GM21447 (cell line): ENCODE measurements around the gene SEPTIN7.

Experiments used
- ATAC-seq: cut with Tn5 transposase; IDR thresholded peaks from one replicate; pipeline ENCODE4 v1.9.1; 2021; ENCODE audit not compliant: unreplicated experiment

Gene SEPTIN7

DNA sequence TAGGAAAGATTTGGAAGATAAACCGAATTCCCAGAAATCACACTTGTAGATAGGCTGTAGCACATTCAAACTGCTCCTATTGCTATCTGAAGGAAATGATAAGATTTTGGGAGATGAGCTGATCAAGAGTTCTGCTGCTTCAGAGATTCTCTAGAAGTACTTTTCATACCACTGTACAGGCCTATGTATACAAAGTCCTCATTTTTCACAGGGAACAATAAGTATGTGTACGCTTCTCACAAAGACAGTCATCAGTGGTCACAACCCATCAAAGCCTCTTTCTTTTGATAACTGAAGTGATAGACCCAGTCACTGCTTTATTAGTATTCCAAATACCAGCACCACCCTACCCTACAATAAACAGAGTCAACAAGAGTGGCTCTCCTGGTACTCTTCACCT lies 15.6 kb upstream of the SEPTIN7 start:
- ATAC-seq, result no peak

- no peak for ATAC-seq
Measured at GRCh38 chr7:35787925-35788324, 12.9 kb upstream of the SEPTIN7 start.

DNA sequence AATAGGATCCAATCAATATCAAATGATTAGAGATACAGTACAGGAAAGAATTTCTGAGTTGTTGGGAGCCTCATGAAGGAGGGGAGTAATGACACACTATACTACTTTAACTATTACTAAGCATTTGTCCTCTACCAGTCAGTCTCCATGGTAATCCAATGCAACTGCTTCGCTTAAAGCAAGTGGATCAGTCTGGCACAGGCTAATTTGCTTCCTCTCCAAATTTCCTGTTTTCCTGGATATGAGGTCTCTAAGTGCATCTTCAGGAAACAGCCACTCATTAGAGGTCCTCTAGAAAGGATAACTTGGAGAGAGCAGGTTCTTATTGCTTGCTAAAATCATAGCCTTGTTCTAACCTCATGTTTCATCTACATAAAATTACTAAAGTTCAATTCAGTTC lies 8.4 kb upstream of the SEPTIN7 start:
- ATAC-seq, result no peak

DNA sequence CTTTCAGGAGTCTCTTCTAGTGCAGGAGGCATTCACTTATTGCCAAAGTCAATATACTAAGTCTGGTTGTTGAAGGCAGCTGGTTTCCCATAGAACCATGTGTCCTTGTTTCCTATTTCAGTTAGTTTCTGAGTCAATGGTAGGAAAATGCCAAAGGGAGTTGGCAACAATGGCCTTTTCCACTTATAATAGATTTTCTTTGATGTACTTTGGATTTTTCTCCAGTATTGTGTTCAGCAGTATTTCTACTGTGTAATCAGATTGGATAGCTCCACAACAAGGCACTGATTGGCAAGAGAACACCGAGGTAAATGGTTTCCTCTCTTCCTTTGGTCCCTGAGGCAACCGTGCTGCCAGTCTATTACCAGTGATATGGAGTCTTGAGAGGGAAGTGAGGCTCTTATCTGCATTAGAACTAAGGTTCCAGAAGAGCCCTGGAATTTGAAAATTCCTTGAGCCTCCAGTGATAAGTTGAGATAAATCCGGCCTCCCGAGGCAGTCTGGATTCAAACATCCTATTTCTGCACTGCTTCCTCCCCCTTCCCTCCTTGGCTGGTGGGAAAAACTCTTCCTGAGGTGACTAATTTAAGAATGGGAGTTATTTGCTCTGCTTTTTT lies 7.9 kb upstream of the SEPTIN7 start:
- no peak for ATAC-seq

- no peak for ATAC-seq
Measured at GRCh38 chr7:35797311-35797710, 3.5 kb upstream of the SEPTIN7 start.

- peak; percentile 45 for ATAC-seq
Measured at GRCh38 chr7:35799846-35800717, 775 bp upstream of the SEPTIN7 start.

- ATAC-seq, result peak; percentile 36
Measured at GRCh38 chr7:35801392-35802101, 690 bp downstream of the SEPTIN7 start.

DNA sequence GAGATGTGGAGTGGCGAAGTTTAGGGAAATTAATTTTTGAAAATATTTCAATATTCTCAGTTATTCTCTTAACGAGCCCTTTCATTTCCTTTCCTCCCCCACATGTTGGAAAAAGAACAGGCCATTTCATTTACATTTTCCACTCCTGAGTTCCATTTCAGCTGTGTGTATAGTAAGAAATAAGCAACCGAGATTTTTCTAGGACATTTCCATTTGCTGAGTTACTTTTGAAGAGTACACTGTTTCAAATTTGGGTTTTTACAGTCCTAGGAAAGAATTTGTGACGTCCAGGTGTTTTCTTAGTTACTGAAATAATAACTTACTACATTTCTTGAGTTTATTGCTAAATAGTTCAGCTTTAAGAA lies 1.2 kb downstream of the SEPTIN7 start:
- no peak for ATAC-seq

GRCh38 chr7:35802649-35803048 lies 1.8 kb downstream of the SEPTIN7 start:
- no peak for ATAC-seq

- ATAC-seq, result no peak
Measured at GRCh38 chr7:35804231-35804970, 3.5 kb downstream of the SEPTIN7 start.

DNA sequence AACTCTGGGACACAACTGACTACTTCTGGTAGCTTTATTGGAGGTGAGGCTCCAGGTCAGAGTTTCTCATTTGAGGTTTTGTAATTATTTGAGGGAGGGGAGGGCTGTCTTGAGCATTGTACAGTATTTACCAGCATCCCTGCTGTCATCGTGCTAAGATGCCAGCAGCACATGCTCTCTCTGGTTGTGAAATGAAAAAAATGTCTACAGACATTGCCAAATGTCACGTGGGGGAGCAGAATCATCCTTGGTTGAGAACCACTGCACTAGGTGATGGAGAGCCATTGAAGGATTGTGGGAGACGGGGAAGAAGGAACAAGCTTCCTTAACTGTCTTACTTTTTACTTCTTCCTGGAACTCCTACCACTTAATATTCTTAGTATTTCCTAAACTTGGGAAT lies 5.0 kb downstream of the SEPTIN7 start:
- no peak for ATAC-seq

GRCh38 chr7:35816514-35816913 lies 15.7 kb downstream of the SEPTIN7 start:
- no peak for ATAC-seq

DNA sequence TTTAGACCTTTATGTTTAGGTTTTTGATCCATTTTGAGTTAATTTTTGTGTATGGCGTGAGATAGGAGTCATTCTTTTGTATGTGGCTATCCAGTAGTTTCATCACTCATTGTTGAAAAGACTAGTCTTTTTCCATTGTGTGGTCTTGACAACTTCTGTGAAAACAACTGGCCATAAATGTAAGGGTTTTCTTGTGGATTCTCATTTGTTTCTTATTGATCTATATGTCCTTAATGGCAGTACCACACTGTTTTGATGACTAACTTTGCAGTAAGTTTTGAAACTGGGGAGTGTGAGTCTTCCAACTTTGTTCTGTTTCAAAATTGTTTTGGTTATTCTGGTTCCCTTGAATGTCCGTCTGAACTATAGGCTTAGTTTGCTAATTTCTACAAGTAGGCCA lies 16.3 kb downstream of the SEPTIN7 start:
- ATAC-seq, result no peak

DNA sequence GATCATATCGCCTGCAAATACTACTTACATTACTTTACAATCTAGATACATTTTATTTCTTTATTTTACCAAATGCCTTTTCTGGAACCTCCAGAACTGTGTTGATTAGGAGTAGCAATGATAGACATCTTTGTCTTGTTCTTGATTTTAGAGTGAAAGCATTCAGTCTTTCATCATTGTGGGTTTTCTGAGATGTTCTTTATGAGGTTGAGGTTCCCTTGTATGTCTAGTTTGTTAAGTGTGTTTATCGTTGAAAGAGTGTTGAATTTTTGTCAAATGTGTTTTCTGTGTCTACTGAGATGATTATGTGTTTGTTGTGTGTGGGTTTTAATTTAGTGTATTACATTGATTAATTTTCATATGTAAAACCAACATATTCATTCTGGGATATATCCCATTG lies 17.1 kb downstream of the SEPTIN7 start:
- no peak for ATAC-seq

DNA sequence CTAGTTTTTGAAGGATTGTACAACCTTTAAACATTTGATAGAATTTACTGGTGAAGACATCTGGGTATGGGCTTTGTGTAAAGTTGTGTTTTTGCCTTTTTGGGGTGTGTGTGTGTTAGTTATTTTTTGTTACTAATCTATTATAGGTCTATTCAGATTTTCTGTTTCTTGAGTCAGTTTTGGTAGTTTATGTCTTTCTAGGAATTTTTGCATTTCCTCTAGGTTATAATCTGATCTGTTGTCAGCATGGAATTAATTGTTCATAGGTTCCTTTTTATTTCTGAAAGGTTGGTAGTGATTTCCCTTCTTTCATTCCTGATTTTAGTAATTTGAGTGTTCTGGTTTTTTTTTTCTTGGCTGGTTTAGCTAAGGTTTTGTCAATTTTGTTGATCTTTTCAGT lies 17.7 kb downstream of the SEPTIN7 start:
- no peak for ATAC-seq

- no peak for ATAC-seq
Measured at GRCh38 chr7:35819310-35819709, 18.5 kb downstream of the SEPTIN7 start.

GRCh38 chr7:35819954-35820703 lies 19.3 kb downstream of the SEPTIN7 start:
- ATAC-seq, result no peak

GRCh38 chr7:35820858-35821257 lies 20.0 kb downstream of the SEPTIN7 start:
- no peak for ATAC-seq

GRCh38 chr7:35823440-35823839 lies 22.6 kb downstream of the SEPTIN7 start:
- no peak for ATAC-seq

DNA sequence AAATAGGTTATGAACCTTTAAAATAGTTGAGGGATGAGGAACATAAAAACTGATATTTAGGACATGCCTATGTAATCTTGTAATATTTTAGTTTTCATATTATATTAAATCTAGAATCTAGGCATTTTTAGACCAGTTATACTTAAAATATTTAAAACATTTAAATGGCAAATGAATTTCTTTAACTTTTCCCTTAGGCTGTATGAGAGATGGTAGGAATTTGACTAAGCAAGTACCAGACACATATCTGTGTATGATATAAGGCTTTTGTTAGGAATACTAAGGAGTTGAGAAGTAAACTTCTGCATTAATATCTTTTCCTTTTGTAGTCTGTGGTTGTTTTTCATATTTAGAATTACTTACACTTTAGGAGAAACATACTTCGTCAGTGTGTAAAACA lies 25.1 kb downstream of the SEPTIN7 start:
- no peak for ATAC-seq

DNA sequence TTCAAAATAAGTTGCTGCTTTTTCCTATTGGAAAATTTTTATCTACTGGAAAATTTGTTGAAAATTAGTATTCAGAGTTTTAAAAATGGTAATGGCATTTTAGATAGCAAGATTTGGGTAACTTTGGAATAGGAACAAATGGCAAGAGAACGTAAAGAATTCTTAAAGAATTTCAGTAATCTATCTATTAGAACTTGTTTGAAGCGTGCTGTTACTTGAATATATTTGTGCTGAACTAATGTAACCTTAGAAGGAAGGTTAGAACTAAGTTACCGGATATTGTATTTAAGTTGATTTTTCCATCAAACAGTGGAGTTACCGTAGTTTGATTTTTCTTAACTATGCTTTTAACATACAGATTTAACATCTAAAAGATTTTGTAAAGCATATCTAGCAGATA lies 25.9 kb downstream of the SEPTIN7 start:
- no peak for ATAC-seq
